ENCODE results near the gene XRCC6. TPM values are rescaled to one million over a fixed set of nuclear protein-coding genes. Genes with fewer than 3 reads are reported as not detected.
"Not testable (repeated sequence)": the region's sequence is repeated elsewhere in the genome, so short reads cannot be mapped to it uniquely, and the experiment has no call there.

The XRCC6 gene
- polyA plus RNA-seq, 4 donors: 333 to 384 (median 357) TPM

- no peak for DNase-seq (ENCODE audit: low read depth in 4 of 4, low spot score in 3 of 4)
Observed at GRCh38 chr22:41683052-41683451, 62.0 kb downstream of the XRCC6 start.

DNA sequence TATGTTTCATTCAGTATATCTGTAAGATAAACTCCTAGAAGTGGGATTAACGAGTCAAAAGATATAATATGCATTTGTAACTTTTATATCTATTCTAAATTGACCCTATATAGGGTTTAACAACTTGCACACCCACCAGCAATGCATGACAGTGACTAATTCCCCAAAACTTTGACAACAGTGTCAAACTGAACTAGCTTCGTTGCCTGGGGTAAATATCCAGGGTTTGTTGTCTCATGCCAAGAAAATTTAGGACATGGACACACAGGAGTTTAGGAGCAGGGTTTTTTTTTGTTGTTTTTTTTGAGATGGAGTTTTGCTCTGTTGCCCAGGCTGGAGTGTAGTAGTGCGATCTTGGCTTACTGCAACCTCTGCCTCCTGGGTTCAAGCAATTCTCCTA lies 62.5 kb downstream of the XRCC6 start:
- DNase-seq (ENCODE audit: low read depth in 4 of 4, low spot score in 3 of 4): no peak

DNA sequence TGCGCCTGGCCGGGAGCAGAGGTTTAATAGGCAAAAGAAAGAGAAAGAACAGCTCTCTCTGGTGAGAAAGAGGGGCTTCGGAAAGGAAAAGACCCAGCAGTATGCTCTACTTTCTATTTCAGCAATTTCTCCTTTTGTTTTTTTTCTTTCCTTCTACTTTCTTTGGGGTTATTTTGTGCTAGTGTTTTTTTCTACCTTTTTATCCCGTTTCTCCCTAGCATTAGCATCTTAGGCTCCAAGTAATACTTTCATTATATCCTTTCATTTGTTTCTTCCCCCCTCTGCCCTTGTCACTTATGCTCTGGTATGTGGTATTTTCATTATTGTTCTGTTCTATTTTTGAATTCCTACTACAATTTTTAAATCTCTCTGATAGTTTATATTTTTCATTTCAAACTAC lies 63.1 kb downstream of the XRCC6 start:
- no peak for DNase-seq (ENCODE audit: low read depth in 4 of 4, low spot score in 3 of 4)

- not testable (repeated sequence) for DNase-seq (ENCODE audit: low read depth in 4 of 4, low spot score in 3 of 4)
Observed at GRCh38 chr22:41686890-41687289, 65.8 kb downstream of the XRCC6 start.

DNA sequence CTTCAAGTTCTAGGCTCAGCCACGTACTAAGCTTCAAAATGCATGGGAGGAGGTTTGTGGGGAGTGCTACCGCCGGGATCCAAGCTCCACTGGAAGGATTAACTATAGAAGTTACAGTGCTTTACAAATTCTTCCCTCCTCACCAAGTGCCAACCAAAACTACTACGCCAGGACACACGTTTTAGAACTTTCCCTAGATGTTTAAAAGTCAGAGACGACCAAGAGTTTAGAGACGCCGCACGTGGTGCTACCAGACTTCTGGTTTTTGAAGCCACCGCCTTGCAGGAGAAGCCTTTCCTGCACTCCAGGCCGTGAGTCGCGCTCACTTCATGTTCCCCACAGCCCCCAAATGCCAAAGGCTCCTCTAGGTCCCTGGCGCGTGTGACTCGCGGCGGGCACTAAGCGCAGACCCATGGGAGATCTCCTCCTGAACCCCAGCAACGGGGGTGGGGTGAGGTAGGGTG lies 66.8 kb downstream of the XRCC6 start:
- no peak for DNase-seq (ENCODE audit: low read depth in 4 of 4, low spot score in 3 of 4)

DNA sequence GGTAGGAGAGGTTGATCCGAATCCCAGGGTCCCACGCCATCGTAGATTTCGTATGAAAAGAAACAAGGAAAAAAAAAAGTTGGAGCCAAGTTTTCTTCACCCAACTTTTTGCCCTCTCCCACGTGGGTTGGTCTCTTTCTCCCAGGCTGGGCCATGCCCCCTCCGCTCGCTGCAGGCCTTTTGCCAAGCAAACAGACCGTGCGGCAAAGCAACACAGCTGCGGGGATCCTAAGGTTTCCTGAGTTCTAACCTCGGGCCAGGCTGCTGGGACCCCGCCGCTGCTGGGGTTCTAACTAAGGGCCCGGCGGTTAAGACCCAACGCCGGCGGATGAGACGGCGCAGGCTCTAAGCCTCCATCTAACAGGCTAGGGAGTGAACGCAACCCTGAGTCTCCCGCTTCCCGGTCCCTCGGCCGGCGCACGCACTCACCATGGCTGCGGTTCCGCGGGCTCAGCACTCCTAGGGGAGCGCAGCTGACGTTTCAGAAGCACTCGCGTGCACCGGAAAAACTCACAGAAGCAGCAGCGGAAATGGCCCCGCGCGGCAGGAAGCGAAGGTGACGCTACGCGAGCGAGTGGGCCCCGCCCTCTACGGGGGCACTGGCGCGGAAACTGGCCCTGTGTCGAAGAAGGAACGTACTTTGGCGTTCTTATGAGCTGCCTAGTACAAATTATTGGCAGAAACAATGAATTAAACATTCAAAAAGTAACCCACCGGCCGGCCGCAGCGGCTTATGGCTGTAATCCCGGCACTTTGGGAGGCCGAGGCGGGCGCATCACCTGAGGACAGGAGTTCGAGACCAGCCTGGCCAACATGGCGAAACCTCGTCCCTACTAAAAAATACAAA lies 67.5 kb downstream of the XRCC6 start, which contains the start of gene SNU13:
Gene SNU13, minus strand, starts transcription at position 503 of the 847 bp plus-strand sequence. Its CDS starts 71 bp downstream, at position 432.
- peak; percentile 78 to 83 (median 80) for DNase-seq (ENCODE audit: low read depth in 4 of 4, low spot score in 3 of 4)

DNA sequence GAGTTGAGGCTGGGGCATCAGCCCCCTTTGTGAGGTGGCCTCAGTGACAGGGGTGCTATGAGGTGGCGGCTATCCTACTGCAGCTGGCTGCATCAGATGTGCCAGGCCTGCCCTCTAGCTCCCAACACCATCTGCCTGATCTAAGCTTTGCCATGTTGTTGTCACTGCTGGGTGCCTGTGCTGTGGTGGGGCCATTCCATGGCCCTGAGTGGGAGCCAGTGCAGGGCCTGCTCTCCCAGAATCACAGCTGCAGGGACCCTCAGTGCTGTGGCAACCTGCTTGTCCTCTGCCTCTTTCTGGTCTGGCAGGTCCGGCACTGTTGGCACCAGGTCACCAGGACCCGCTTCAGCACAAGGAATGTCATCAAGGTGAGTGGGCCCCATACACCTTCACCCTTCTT lies 69.4 kb downstream of the XRCC6 start:
- no peak for DNase-seq (ENCODE audit: low read depth in 4 of 4, low spot score in 3 of 4)

- DNase-seq (ENCODE audit: low read depth in 4 of 4, low spot score in 3 of 4): no peak
Observed at GRCh38 chr22:41695211-41695610, 74.1 kb downstream of the XRCC6 start.

GRCh38 chr22:41696703-41697102 lies 75.6 kb downstream of the XRCC6 start:
- DNase-seq (ENCODE audit: low read depth in 4 of 4, low spot score in 3 of 4): no peak

- peak; percentile 88 to 91 (median 90) for DNase-seq (ENCODE audit: low read depth in 4 of 4, low spot score in 3 of 4)
Observed at GRCh38 chr22:41697126-41697775, 76.2 kb downstream of the XRCC6 start.

- peak in 3 of 4 donors; percentile 64 to 70 (median 69) for DNase-seq (ENCODE audit: low read depth in 4 of 4, low spot score in 3 of 4)
Observed at GRCh38 chr22:41699264-41700107, 78.4 kb downstream of the XRCC6 start, which contains the start of gene MEI1. Gene MEI1 (plus strand): TSS chr22:41699503. CDS start chr22:41699539, 36 bp downstream.

GRCh38 chr22:41700108-41700364 lies 78.9 kb downstream of the XRCC6 start:
- DNase-seq (ENCODE audit: low read depth in 4 of 4, low spot score in 3 of 4): no peak

GRCh38 chr22:41702763-41703162 lies 81.7 kb downstream of the XRCC6 start:
- no peak for DNase-seq (ENCODE audit: low read depth in 4 of 4, low spot score in 3 of 4)

GRCh38 chr22:41709341-41709740 lies 88.2 kb downstream of the XRCC6 start:
- no peak for DNase-seq (ENCODE audit: low read depth in 4 of 4, low spot score in 3 of 4)

DNA sequence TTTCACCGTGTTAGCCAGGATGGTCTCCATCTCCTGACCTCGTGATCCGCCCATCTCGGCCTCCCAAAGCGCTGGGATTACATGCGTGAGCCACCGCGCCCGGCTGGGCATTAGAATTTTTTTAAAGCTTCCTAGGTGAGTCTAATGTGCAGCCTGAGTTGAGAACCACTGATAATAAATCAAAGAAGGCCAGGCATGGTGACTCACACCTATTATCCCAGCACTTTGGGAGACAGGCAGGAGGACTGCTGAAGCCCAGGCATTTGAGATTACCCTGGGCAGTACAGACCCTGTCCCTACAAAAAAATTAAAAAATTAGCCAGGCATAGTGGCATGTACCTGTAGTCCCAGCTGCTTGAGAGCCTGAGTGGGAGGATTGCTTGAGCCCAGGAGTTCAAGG lies 91.9 kb downstream of the XRCC6 start:
- no peak for DNase-seq (ENCODE audit: low read depth in 4 of 4, low spot score in 3 of 4)

Other genes starting within 250 kb of the XRCC6 start
- gene TEF, start 239.4 kb upstream of the XRCC6 start, polyA plus RNA-seq (ENCODE audit: insufficient read length in 4 of 4): 10 to 100 TPM; 17.4 to 18.5 (median 18.3) TPM
- 10 to 100 TPM; 52.3 to 59.4 (median 55.7) TPM for gene TOB2, start 174.5 kb upstream of the XRCC6 start, polyA plus RNA-seq (ENCODE audit: insufficient read length in 4 of 4)
- gene PHF5A, start 152.6 kb upstream of the XRCC6 start, polyA plus RNA-seq (ENCODE audit: insufficient read length in 4 of 4): 10 to 100 TPM; 55.8 to 68.1 (median 58.1) TPM
- 100 to 1,000 TPM; 131 to 150 (median 142) TPM for gene ACO2, start 152.2 kb upstream of the XRCC6 start, polyA plus RNA-seq (ENCODE audit: insufficient read length in 4 of 4)
- gene POLR3H, start 76.8 kb upstream of the XRCC6 start, polyA plus RNA-seq (ENCODE audit: insufficient read length in 4 of 4): 10 to 100 TPM; 30.0 to 37.0 (median 31.2) TPM
- gene CSDC2, start 60.3 kb upstream of the XRCC6 start, polyA plus RNA-seq (ENCODE audit: insufficient read length in 4 of 4): 1 to 10 TPM; 4.9 to 9.4 (median 6.4) TPM
- gene PMM1, start 31.5 kb upstream of the XRCC6 start, polyA plus RNA-seq (ENCODE audit: insufficient read length in 4 of 4): 10 to 100 TPM; 48.8 to 65.9 (median 52.4) TPM
- gene DESI1, start 252 bp upstream of the XRCC6 start, polyA plus RNA-seq (ENCODE audit: insufficient read length in 4 of 4): 10 to 100 TPM; 26.0 to 29.7 (median 28.1) TPM
- gene SNU13, start 67.6 kb downstream of the XRCC6 start, polyA plus RNA-seq (ENCODE audit: insufficient read length in 4 of 4): 100 to 1,000 TPM; 145 to 173 (median 159) TPM
- gene MEI1, start 78.2 kb downstream of the XRCC6 start, polyA plus RNA-seq (ENCODE audit: insufficient read length in 4 of 4): 1 to 10 TPM; 1.3 to 2.9 (median 2.4) TPM
- 10 to 100 TPM in 1 of 4 donors, 1 to 10 TPM in 3; 7.4 to 10.6 (median 8.2) TPM for gene CCDC134, start 179.4 kb downstream of the XRCC6 start, polyA plus RNA-seq (ENCODE audit: insufficient read length in 4 of 4)
- gene SREBF2, start 211.8 kb downstream of the XRCC6 start, polyA plus RNA-seq (ENCODE audit: insufficient read length in 4 of 4): 100 to 1,000 TPM in 2 of 4 donors, 10 to 100 TPM in 2; 94.0 to 104 (median 101) TPM

All from right renal pelvis (tissue), 4 donors.